Measurements from ENCODE around the gene SLC9A3.

- no peak for TF ChIP-seq CTCF (tag by site-specific recombination; IDR thresholded peaks at IDR 0.05)
- no peak for TF ChIP-seq ZNF501 (tag by site-specific recombination; IDR thresholded peaks at IDR 0.05)
- TF ChIP-seq ZNF148 (tag by site-specific recombination; IDR thresholded peaks at IDR 0.05; ENCODE audit: borderline replicate concordance), result no peak
- no peak for TF ChIP-seq ZNF175 (tag by site-specific recombination; IDR thresholded peaks at IDR 0.05)
- TF ChIP-seq, protein P1, sequence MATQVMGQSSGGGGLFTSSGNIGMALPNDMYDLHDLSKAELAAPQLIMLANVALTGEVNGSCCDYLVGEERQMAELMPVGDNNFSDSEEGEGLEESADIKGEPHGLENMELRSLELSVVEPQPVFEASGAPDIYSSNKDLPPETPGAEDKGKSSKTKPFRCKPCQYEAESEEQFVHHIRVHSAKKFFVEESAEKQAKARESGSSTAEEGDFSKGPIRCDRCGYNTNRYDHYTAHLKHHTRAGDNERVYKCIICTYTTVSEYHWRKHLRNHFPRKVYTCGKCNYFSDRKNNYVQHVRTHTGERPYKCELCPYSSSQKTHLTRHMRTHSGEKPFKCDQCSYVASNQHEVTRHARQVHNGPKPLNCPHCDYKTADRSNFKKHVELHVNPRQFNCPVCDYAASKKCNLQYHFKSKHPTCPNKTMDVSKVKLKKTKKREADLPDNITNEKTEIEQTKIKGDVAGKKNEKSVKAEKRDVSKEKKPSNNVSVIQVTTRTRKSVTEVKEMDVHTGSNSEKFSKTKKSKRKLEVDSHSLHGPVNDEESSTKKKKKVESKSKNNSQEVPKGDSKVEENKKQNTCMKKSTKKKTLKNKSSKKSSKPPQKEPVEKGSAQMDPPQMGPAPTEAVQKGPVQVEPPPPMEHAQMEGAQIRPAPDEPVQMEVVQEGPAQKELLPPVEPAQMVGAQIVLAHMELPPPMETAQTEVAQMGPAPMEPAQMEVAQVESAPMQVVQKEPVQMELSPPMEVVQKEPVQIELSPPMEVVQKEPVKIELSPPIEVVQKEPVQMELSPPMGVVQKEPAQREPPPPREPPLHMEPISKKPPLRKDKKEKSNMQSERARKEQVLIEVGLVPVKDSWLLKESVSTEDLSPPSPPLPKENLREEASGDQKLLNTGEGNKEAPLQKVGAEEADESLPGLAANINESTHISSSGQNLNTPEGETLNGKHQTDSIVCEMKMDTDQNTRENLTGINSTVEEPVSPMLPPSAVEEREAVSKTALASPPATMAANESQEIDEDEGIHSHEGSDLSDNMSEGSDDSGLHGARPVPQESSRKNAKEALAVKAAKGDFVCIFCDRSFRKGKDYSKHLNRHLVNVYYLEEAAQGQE (tag by site-specific recombination; IDR thresholded peaks at IDR 0.05), result no peak
These were observed 48.3 kb upstream of the SLC9A3 start for GRCh38 chr5:572398-573019.
